ENCODE results near the gene ZNF786. TPM values are rescaled to one million over a fixed set of nuclear protein-coding genes. Genes with fewer than 3 reads are reported as not detected.
"Not testable (repeated sequence)": the region's sequence is repeated elsewhere in the genome, so short reads cannot be mapped to it uniquely, and the experiment has no call there.

Gene ZNF786
- total RNA-seq, 1 donor from 2014 or later: 7.8 TPM

- no peak for DNase-seq (ENCODE audit: extremely low read depth, low read depth, low spot score)
Measured at GRCh38 chr7:149081914-149082313, 8.6 kb downstream of the ZNF786 start.

- DNase-seq (ENCODE audit: extremely low read depth, low read depth, low spot score): no peak
Measured at GRCh38 chr7:149077594-149077993, 12.9 kb downstream of the ZNF786 start.

- no peak for DNase-seq (ENCODE audit: extremely low read depth, low read depth, low spot score)
Measured at GRCh38 chr7:149075286-149075685, 15.2 kb downstream of the ZNF786 start.

GRCh38 chr7:149074116-149074885, 16.2 kb downstream of the ZNF786 start:
- DNase-seq (ENCODE audit: extremely low read depth, low read depth, low spot score): no peak

- no peak for DNase-seq (ENCODE audit: extremely low read depth, low read depth, low spot score)
Measured at GRCh38 chr7:149072438-149072775, 18.1 kb downstream of the ZNF786 start.

- DNase-seq (ENCODE audit: extremely low read depth, low read depth, low spot score): no peak
Measured at GRCh38 chr7:149071641-149072437, 18.7 kb downstream of the ZNF786 start.

- DNase-seq (ENCODE audit: extremely low read depth, low read depth, low spot score): no peak
Measured at GRCh38 chr7:149071182-149071635, 19.3 kb downstream of the ZNF786 start.

GRCh38 chr7:149070372-149071125, 20.0 kb downstream of the ZNF786 start:
- no peak for DNase-seq (ENCODE audit: extremely low read depth, low read depth, low spot score)

GRCh38 chr7:149067869-149068268, 22.6 kb downstream of the ZNF786 start:
- DNase-seq (ENCODE audit: extremely low read depth, low read depth, low spot score): no peak

GRCh38 chr7:149063476-149063875, 27.0 kb downstream of the ZNF786 start:
- no peak for DNase-seq (ENCODE audit: extremely low read depth, low read depth, low spot score)

- DNase-seq (ENCODE audit: extremely low read depth, low read depth, low spot score): not testable (repeated sequence)
Measured at GRCh38 chr7:149062217-149062899, 28.2 kb downstream of the ZNF786 start.

GRCh38 chr7:149060156-149060555, 30.4 kb downstream of the ZNF786 start:
- DNase-seq (ENCODE audit: extremely low read depth, low read depth, low spot score): no peak

- no peak for DNase-seq (ENCODE audit: extremely low read depth, low read depth, low spot score)
Measured at GRCh38 chr7:149053885-149054284, 36.6 kb downstream of the ZNF786 start.

GRCh38 chr7:149053384-149053783, 37.1 kb downstream of the ZNF786 start:
- no peak for DNase-seq (ENCODE audit: extremely low read depth, low read depth, low spot score)

GRCh38 chr7:149050941-149051340, 39.6 kb downstream of the ZNF786 start:
- DNase-seq (ENCODE audit: extremely low read depth, low read depth, low spot score): no peak

- no peak for DNase-seq (ENCODE audit: extremely low read depth, low read depth, low spot score)
Measured at GRCh38 chr7:149048805-149049204, 41.7 kb downstream of the ZNF786 start.

GRCh38 chr7:149046416-149046815, 44.1 kb downstream of the ZNF786 start:
- DNase-seq (ENCODE audit: extremely low read depth, low read depth, low spot score): no peak

GRCh38 chr7:149043936-149044335, 46.6 kb downstream of the ZNF786 start:
- no peak for DNase-seq (ENCODE audit: extremely low read depth, low read depth, low spot score)

- DNase-seq (ENCODE audit: extremely low read depth, low read depth, low spot score): no peak
Measured at GRCh38 chr7:149041350-149041749, 49.2 kb downstream of the ZNF786 start.

- not testable (repeated sequence) for DNase-seq (ENCODE audit: extremely low read depth, low read depth, low spot score)
Measured at GRCh38 chr7:149038641-149039040, 51.9 kb downstream of the ZNF786 start.

- no peak for DNase-seq (ENCODE audit: extremely low read depth, low read depth, low spot score)
Measured at GRCh38 chr7:149036676-149037075, 53.8 kb downstream of the ZNF786 start.
